GM19035 (cell line): ENCODE measurements around the gene CEP55.
"Not testable (repeated sequence)": the region's sequence is repeated elsewhere in the genome, so short reads cannot be mapped to it uniquely, and the experiment has no call there.

ENCODE experiments used
- ATAC-seq: cut with Tn5 transposase; IDR thresholded peaks from one replicate; pipeline ENCODE4 v1.9.1; 2021; ENCODE audit not compliant: unreplicated experiment

Gene CEP55

GRCh38 chr10:93496322-93497041 is at the start of gene CEP55:
CEP55 (plus strand) TSS chr10:93496612; CDS start chr10:93500052, 3,440 bp downstream.
- peak; percentile 97 for ATAC-seq

- no peak for ATAC-seq
Observed at GRCh38 chr10:93447019-93447418, 49.4 kb upstream of the CEP55 start.

GRCh38 chr10:93447970-93448369 is 48.4 kb upstream of the CEP55 start:
- no peak for ATAC-seq

GRCh38 chr10:93451244-93451947 is 45.0 kb upstream of the CEP55 start:
- no peak for ATAC-seq

GRCh38 chr10:93452143-93452542 is 44.3 kb upstream of the CEP55 start:
- ATAC-seq: no peak

- no peak for ATAC-seq
Observed at GRCh38 chr10:93454146-93454545, 42.3 kb upstream of the CEP55 start.

GRCh38 chr10:93454736-93455135 is 41.7 kb upstream of the CEP55 start:
- ATAC-seq: no peak

GRCh38 chr10:93456480-93456879 is 39.9 kb upstream of the CEP55 start:
- ATAC-seq: no peak

- ATAC-seq: no peak
Observed at GRCh38 chr10:93457511-93457910, 38.9 kb upstream of the CEP55 start.

- no peak for ATAC-seq
Observed at GRCh38 chr10:93458821-93459257, 37.6 kb upstream of the CEP55 start.

GRCh38 chr10:93459466-93459865 is 36.9 kb upstream of the CEP55 start:
- no peak for ATAC-seq

GRCh38 chr10:93461109-93461806 is 35.2 kb upstream of the CEP55 start:
- ATAC-seq: no peak

GRCh38 chr10:93461807-93462178 is 34.6 kb upstream of the CEP55 start:
- ATAC-seq: no peak

- ATAC-seq: no peak
Observed at GRCh38 chr10:93462371-93462770, 34.0 kb upstream of the CEP55 start.

GRCh38 chr10:93462881-93463280 is 33.5 kb upstream of the CEP55 start:
- no peak for ATAC-seq

- ATAC-seq: no peak
Observed at GRCh38 chr10:93463723-93464476, 32.5 kb upstream of the CEP55 start.

GRCh38 chr10:93464776-93465388 is 31.5 kb upstream of the CEP55 start:
- no peak for ATAC-seq

- no peak for ATAC-seq
Observed at GRCh38 chr10:93465806-93466675, 30.4 kb upstream of the CEP55 start.

- not testable (repeated sequence) for ATAC-seq
Observed at GRCh38 chr10:93467635-93468034, 28.8 kb upstream of the CEP55 start.
